Measurements from ENCODE around the gene ZNF483.

The ZNF483 gene

DNA sequence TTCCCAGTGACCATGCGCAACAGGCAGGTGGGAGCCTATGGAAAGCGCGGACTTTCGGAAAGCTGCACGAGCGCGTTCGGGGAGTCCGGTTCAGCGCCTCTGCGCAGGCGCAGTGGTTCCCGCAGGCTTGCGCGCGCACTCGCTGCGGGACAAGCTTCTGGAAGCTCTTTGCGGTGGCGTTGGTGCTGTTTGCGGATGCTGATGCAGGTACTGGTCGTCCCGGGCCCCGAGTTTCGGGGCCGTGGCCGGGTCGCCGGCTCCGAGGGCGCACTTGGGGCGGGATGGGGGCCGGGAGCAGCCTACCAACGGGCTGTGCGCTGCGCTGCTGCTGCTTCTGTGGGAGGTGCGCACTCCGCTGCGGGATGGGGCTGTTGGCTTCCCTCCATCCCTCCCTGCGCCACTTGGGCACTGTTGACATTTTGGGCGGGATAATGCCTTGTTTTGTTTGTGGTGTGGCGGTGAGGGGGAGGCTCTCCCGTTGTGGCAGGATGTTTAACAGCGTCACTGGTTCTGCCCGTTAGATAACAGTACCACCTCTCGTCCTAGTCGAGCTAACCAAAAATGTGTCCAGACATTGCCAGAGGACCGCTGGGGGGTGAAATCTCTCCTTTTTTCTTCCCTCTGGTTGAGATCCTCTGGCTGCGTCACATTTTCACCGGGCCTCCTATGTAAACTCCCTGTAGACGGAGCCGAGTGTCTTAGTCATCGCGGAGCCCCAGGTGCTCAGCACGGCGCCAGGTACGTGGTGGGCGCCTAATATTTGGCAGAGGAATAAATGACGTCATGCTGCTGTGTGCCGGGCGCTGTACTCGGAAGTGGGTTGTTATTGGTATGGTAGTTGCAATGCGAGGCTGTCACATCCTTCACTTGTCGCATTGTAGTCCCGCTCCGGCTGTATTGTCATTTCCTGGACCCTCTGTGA lies at the start of gene ZNF483:
TSS of gene ZNF483 (plus strand) at position 124 of the 922 bp plus-strand sequence. CDS start 2,217 bp downstream, outside the sequence.
- DNase-seq (ENCODE audit: low read depth), result peak; percentile 84
- TF ChIP-seq, protein P1, sequence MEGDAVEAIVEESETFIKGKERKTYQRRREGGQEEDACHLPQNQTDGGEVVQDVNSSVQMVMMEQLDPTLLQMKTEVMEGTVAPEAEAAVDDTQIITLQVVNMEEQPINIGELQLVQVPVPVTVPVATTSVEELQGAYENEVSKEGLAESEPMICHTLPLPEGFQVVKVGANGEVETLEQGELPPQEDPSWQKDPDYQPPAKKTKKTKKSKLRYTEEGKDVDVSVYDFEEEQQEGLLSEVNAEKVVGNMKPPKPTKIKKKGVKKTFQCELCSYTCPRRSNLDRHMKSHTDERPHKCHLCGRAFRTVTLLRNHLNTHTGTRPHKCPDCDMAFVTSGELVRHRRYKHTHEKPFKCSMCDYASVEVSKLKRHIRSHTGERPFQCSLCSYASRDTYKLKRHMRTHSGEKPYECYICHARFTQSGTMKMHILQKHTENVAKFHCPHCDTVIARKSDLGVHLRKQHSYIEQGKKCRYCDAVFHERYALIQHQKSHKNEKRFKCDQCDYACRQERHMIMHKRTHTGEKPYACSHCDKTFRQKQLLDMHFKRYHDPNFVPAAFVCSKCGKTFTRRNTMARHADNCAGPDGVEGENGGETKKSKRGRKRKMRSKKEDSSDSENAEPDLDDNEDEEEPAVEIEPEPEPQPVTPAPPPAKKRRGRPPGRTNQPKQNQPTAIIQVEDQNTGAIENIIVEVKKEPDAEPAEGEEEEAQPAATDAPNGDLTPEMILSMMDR (IDR thresholded peaks at IDR 0.05; ENCODE audit: insufficient read depth, low read depth, low read length, missing control alignments), result no peak
- peak within 1 kb of the TSS; percentile 75 for H3K4me3 ChIP-seq (ENCODE audit: low read length)

DNA sequence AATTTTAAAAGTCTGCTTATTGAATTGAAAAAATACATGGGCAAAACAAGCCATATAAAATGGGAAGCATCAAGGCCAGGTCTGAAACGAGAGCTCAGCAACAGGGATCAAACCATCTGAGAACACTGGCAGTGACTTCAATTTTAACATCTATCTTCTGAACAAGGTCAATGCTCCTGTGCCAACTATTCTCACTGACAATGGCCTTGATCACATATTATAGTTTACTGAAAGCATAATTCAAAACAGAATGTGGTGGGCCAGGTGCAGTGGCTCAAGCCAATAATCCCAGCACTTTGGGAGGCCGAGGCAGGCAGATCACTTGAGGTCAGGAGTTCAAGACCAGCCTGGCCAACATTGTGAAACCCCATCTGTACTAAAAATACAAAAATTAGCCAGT lies 49.8 kb upstream of the ZNF483 start:
- no peak overlapping the region for H3K4me3 ChIP-seq (ENCODE audit: low read length)
- no peak for DNase-seq (ENCODE audit: low read depth)
- TF ChIP-seq, protein P1 (IDR thresholded peaks at IDR 0.05; ENCODE audit: insufficient read depth, low read depth, low read length, missing control alignments), result no peak

DNA sequence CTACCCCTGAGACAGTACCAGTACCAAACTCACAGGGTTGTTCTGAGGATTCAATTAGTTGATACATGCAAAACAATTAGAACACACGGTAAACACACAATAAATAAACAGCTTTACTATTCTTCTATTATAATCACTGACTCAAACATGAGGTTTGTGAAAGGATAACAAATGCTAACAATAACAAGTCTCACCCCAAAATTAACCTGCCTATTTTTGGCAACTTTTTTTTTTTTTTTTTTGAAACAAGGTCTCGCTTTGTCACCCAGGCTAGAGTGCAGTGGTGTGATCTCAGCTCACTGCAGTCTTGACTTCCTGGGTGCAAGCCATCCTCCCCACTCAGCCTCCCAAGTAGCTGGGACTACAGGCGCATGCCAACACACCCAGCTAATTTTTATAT lies 47.3 kb upstream of the ZNF483 start:
- H3K4me3 ChIP-seq (ENCODE audit: low read length), result no peak overlapping the region
- TF ChIP-seq, protein P1 (IDR thresholded peaks at IDR 0.05; ENCODE audit: insufficient read depth, low read depth, low read length, missing control alignments), result no peak

DNA sequence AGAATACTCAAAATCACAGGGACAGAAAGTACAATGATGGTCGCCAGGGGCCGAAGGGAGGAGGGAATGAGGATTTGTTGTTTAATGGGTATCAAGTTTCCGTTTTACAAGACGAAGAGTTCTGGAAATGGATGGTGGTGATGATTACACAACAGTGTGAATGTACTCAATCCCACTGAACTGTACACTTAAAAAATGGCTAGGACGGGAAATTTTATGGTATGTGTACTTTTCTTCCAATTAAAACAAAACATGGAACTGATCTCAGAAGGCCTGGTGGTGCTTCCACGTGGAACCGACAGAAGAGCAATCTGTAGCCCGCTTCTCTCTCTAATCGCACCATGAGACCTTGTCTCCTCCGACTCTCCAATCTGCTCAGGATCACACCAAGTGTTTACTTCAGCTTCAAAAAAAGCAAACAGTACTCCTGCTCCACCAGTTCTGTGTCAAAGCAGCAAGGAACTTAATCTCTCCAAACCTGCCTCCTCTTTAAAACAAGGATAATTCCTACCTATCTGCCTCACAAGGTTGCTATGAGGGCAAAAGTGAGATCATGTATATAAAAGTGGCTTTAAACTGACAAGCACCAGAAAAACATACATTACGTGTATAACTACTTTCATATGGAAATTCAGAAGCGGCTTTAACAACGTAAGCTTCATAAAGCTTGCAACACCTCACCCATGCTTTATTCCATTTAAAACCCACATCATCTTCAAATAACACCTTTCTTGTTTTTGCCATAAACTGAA lies 42.9 kb upstream of the ZNF483 start:
- TF ChIP-seq, protein P1 (IDR thresholded peaks at IDR 0.05; ENCODE audit: insufficient read depth, low read depth, low read length, missing control alignments), result no peak
- peak overlapping the region; percentile 80 for H3K4me3 ChIP-seq (ENCODE audit: low read length)
- DNase-seq (ENCODE audit: low read depth), result peak; percentile 47

More for the DNA sequence above, 47.3 kb upstream of the ZNF483 start:
- no peak for DNase-seq (ENCODE audit: low read depth)

DNA sequence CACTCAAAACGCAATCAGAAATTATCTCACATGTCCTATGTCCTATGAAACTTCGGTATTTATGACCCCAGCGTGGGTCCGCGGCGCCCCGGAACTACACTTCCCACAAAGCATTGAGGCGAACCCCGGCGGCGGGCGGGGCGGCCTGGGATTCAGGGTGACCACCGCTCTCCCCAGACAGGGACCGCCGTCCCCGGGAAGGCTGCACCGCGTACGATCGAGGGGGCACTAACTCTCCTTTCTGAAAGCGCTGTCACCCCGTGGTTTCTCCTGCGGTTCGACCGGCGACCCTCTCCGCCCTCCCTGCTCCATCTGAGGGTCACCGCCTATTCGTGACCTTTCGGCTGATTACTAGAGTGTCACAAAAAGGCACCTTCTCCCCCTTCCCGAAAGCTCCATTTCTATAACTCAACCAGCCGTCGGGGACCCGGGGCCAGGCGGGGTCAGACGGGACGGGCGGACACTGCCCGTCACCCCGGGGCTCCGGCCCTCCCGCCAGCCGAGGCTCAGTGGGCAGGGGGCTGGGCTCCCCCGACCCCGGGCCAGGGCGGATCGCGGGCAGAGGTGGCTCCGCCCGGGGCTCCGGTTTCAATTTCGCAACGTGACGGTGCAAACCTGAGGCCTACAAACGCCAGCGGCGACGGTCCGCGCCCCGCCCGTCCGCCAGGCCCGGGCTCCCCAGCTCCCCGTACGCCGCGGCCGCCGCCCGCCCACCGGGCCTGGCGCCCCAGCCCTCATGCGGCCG lies 42.1 kb upstream of the ZNF483 start:
- peak; percentile 66 for DNase-seq (ENCODE audit: low read depth)
- TF ChIP-seq, protein P1 (IDR thresholded peaks at IDR 0.05; ENCODE audit: insufficient read depth, low read depth, low read length, missing control alignments), result no peak
- H3K4me3 ChIP-seq (ENCODE audit: low read length), result peak overlapping the region; percentile 80

DNA sequence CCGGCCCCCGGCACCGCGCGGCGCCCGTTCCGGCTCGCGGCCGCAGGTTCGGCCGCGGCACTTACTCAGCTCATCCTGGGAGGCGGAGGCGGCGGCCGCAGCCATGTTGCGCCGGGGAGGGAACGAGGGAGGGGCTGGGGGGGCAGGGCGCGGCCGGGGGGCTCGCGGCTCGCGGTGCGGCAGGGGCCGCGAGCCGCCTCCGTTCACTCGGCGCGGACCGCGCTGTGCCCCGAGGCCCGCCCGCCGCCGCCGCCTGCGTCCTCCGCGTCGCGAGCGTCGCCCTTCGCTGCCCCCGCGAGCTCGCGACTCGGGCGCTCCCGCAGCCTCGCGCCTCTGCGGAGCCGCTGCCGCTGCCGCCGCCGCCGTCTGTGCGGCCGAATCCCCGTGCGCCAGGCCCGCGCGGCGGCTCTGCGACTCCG lies 41.5 kb upstream of the ZNF483 start:
- DNase-seq (ENCODE audit: low read depth), result peak; percentile 59
- TF ChIP-seq, protein P1 (IDR thresholded peaks at IDR 0.05; ENCODE audit: insufficient read depth, low read depth, low read length, missing control alignments), result no peak
- H3K4me3 ChIP-seq (ENCODE audit: low read length), result peak overlapping the region; percentile 80
